Activated B cell treated with CpG ODN at 0.5 μM for 24 hours (primary cell): ENCODE measurements around the gene MLLT3. TPM values are rescaled to one million over a fixed set of nuclear protein-coding genes. Genes with fewer than 3 reads are reported as not detected.

Experiments
- ATAC-seq: fragments of 200-7000 bp; cut with Tn5 transposase; one replicate; pipeline ENCODE4 v1.10.0; 2021; ENCODE audit warnings: low read depth, mild to moderate bottlenecking, moderate library complexity
- CTCF ChIA-PET: fragments of 350-600 bp; sonication (Branson Sonifier 250); formaldehyde crosslinking; loops from one replicate; lab custom pipeline; 2021; ENCODE audit warnings: antibody characterized with exemption; lab: Charles Lee
- POLR2A ChIA-PET: fragments of 350-600 bp; sonication (Branson Sonifier 250); formaldehyde crosslinking; loops from one replicate; lab custom pipeline; 2021; ENCODE audit warnings: antibody characterized with exemption; lab: Charles Lee
- DNase-seq: peaks from one replicate; pipeline ENCODE4 v3.0.0; 2022
- H3K27ac Mint-ChIP-seq: one replicate; pipeline ENCODE4 v1.8.0; 2020; ENCODE audit warnings: mixed read lengths
- H3K27me3 Mint-ChIP-seq: one replicate; pipeline ENCODE4 v1.8.0; 2021; ENCODE audit warnings: mixed read lengths
- H3K36me3 Mint-ChIP-seq: one replicate; pipeline ENCODE4 v1.8.0; 2021; ENCODE audit warnings: low read depth, mixed read lengths
- H3K4me1 Mint-ChIP-seq: one replicate; pipeline ENCODE4 v1.8.0; 2021; ENCODE audit warnings: mixed read lengths
- H3K4me3 Mint-ChIP-seq: one replicate; pipeline ENCODE4 v1.8.0; 2020; ENCODE audit warnings: mild to moderate bottlenecking, mixed read lengths
- H3K9me3 Mint-ChIP-seq: one replicate; pipeline ENCODE4 v1.8.0; 2020; ENCODE audit warnings: mixed read lengths
- intact Hi-C: fragments of 100-400 bp; cut with micrococcal nuclease; formaldehyde crosslinking; loops from one replicate; pipeline ENCODE4 v1.15.1; 2024
- total RNA-seq: library from RNA; stranded (reverse); gene quantifications from 2 replicates; pipeline ENCODE4 v1.2.3, GENCODE V29; 2022
- TF ChIP-seq, protein P1 (sequence below): fragments of 200-600 bp; IDR thresholded peaks from one replicate; pipeline ENCODE4 v1.8.0; 2022; ENCODE audit warnings: antibody characterized with exemption, mild to moderate bottlenecking

The MLLT3 gene
- total RNA-seq, 1 donor from 2014 or later = 1.5 TPM

GRCh38 chr9:20496328-20496727 is 126.0 kb downstream of the MLLT3 start:
- POLR2A ChIA-PET = no interaction called here
- TF ChIP-seq, protein P1, sequence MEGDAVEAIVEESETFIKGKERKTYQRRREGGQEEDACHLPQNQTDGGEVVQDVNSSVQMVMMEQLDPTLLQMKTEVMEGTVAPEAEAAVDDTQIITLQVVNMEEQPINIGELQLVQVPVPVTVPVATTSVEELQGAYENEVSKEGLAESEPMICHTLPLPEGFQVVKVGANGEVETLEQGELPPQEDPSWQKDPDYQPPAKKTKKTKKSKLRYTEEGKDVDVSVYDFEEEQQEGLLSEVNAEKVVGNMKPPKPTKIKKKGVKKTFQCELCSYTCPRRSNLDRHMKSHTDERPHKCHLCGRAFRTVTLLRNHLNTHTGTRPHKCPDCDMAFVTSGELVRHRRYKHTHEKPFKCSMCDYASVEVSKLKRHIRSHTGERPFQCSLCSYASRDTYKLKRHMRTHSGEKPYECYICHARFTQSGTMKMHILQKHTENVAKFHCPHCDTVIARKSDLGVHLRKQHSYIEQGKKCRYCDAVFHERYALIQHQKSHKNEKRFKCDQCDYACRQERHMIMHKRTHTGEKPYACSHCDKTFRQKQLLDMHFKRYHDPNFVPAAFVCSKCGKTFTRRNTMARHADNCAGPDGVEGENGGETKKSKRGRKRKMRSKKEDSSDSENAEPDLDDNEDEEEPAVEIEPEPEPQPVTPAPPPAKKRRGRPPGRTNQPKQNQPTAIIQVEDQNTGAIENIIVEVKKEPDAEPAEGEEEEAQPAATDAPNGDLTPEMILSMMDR = no peak
- Mint-ChIP-seq H3K27ac (no peak overlapping the region), H3K36me3 (no peaks in the 10 kb centered on the region), H3K4me1 (no peaks in the 10 kb centered on the region), H3K9me3 (no peaks in the 10 kb centered on the region), H3K27me3 (no peaks in the 10 kb centered on the region), H3K4me3 (no peak overlapping the region)
- CTCF ChIA-PET = no interaction called here
- no peak for DNase-seq
- ATAC-seq = no peak
- intact Hi-C loops = no loop called here

DNA sequence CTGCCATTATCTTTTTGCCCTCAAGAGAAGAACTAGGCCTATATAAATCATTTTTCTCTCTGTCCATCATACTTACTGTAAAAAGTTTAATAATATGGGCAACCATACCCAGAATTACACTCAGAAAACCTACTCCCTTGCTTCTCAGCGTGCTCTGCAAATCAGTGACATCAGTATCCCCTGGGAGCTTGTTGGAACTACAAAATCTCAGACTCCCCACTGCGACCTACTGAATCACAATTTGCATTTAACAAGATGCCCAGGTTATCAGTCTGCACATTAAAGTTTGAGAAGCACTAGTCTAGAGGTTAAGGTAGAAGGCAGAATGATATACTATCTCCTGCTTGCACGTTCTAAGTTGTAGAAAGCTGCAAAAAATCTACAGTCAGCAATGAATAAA is 127.2 kb downstream of the MLLT3 start:
- H3K36me3 Mint-ChIP-seq = no peaks in the 10 kb centered on the region
- no peak for ATAC-seq

GRCh38 chr9:20494035-20494434 is 128.3 kb downstream of the MLLT3 start:
- H3K27ac Mint-ChIP-seq = no peak overlapping the region
- H3K9me3 Mint-ChIP-seq = no peaks in the 10 kb centered on the region
- ATAC-seq (no peak), DNase-seq (no peak)
- CTCF ChIA-PET = no interaction called here
- no peak overlapping the region for H3K4me3 Mint-ChIP-seq
- H3K27me3 Mint-ChIP-seq = no peaks in the 10 kb centered on the region
- H3K36me3 Mint-ChIP-seq = no peaks in the 10 kb centered on the region
- no peaks in the 10 kb centered on the region for H3K4me1 Mint-ChIP-seq
- TF ChIP-seq, protein P1 = no peak
- intact Hi-C loops = no loop called here
- POLR2A ChIA-PET = no interaction called here

More for the DNA sequence above, 127.2 kb downstream of the MLLT3 start:
- Mint-ChIP-seq H3K27me3 (no peaks in the 10 kb centered on the region), H3K4me3 (no peak overlapping the region), H3K9me3 (no peaks in the 10 kb centered on the region), H3K4me1 (no peaks in the 10 kb centered on the region), H3K27ac (no peak overlapping the region)
- TF ChIP-seq, protein P1 = no peak
- DNase-seq = no peak
- ChIA-PET POLR2A (no interaction called here), CTCF (no interaction called here)
- intact Hi-C loops = no loop called here

DNA sequence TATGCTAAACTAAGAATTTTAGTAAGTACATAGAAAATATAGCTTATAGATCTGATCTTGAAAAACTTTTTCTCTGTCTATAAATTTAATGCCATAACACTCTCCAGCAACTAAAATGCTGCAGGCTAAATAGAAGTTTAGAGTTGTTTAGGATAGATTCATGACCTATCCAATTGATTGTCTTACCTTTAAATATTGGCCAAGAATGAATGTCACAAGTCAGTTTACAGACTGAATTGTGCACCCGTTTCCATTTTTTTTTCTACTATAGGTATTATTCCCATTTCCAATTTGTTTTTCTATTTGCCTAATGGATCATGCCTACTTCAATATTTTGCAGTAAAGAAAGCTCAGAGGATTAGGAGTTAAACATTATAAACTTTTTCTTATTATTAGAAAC is 129.5 kb downstream of the MLLT3 start:
- no peak overlapping the region for H3K4me3 Mint-ChIP-seq
- no peak overlapping the region for H3K27ac Mint-ChIP-seq
- H3K36me3 Mint-ChIP-seq = no peaks in the 10 kb centered on the region
- no peak for ATAC-seq
- ChIA-PET CTCF (no interaction called here), POLR2A (no interaction called here)
- DNase-seq = no peak
- TF ChIP-seq, protein P1 = no peak
- no peaks in the 10 kb centered on the region for H3K27me3 Mint-ChIP-seq
- intact Hi-C loops = no loop called here
- H3K9me3 Mint-ChIP-seq = no peaks in the 10 kb centered on the region
- no peaks in the 10 kb centered on the region for H3K4me1 Mint-ChIP-seq

DNA sequence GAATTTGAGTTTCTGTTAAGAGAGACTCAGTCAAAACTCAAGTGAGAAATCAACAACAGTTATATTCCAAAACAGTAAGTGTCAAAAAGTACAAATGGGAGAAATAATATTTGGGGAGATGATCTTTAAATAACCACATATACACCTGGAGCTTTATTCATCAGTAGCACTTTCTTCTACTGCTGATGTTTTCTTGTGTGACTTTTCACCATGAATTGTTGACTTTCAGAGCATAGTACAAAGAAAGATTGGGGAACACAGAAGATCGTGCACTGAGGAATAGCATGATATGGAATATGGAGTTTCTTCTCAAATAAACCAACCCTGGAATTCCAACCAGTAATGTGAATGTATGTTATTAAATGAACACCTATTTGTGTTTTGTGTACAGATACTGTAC is 130.7 kb downstream of the MLLT3 start:
- CTCF ChIA-PET = no interaction called here
- Mint-ChIP-seq H3K27ac (no peak overlapping the region), H3K9me3 (no peaks in the 10 kb centered on the region), H3K4me1 (no peaks in the 10 kb centered on the region), H3K4me3 (no peak overlapping the region), H3K36me3 (no peaks in the 10 kb centered on the region), H3K27me3 (no peaks in the 10 kb centered on the region)
- intact Hi-C loops = no loop called here
- TF ChIP-seq, protein P1 = no peak
- POLR2A ChIA-PET = no interaction called here
- DNase-seq (no peak), ATAC-seq (no peak)
